Esophagus muscularis mucosa (tissue), 4 donors: ENCODE measurements around the gene NTHL1. TPM values are rescaled to one million over a fixed set of nuclear protein-coding genes. Genes with fewer than 3 reads are reported as not detected.
A peak's percentile ranks its signal among the peaks of the same experiment; 100 is the strongest.

Experiments
- DNase-seq: peaks from one replicate; pipeline ENCODE4 v3.0.0-alpha.2; 2017; ENCODE audit errors: extremely low spot score
- H3K27ac ChIP-seq, 4 donors: fragments of 200-600 bp; sonication (generic); replicated peaks in 1 of 4; 1 replicate in 3 of 4; 2 replicates in 1 of 4; pipeline ENCODE4 v1.5.1; 2016 to 2019; ENCODE audit warnings: mild to moderate bottlenecking in 1 of 4
- H3K27me3 ChIP-seq, 4 donors: fragments of 200-600 bp; sonication (generic); one replicate each; pipeline versions ENCODE4 v1.5.1 to v1.6.0; 2016 to 2019
- H3K36me3 ChIP-seq, 4 donors: fragments of 200-600 bp; sonication (generic); one replicate each; pipeline ENCODE4 v1.5.1; 2016 to 2019
- H3K4me1 ChIP-seq, 4 donors: fragments of 200-600 bp; sonication (generic); one replicate each; pipeline ENCODE4 v1.5.1; 2016 to 2019
- H3K4me3 ChIP-seq, 4 donors: fragments of 200-600 bp; sonication (generic); 1 replicate in 2 of 4; 2 replicates in 2 of 4; pipeline ENCODE4 v1.5.1; 2016 to 2019; ENCODE audit warnings: mild to moderate bottlenecking in 4 of 4, moderate library complexity in 1 of 4
- H3K9me3 ChIP-seq, 4 donors: fragments of 200-600 bp; sonication (generic); 1 replicate in 3 of 4; 2 replicates in 1 of 4; pipeline ENCODE4 v1.5.1; 2016 to 2019
- CTCF ChIP-seq, 3 experiments: fragments of 200-600 bp in 2 of 3; fragments of 450-650 bp in 1 of 3; sonication (generic) in 2 of 3; IDR thresholded peaks; one replicate each; pipeline ENCODE4 v1.5.1; 2017 to 2019; ENCODE audit warnings: antibody characterized with exemption in 3 of 3, mild to moderate bottlenecking in 2 of 3, moderate library complexity in 1 of 3
- EP300 ChIP-seq: sonication (generic); formaldehyde crosslinking; IDR thresholded peaks from one replicate; pipeline ENCODE4 v1.6.1; 2017; ENCODE audit warnings: antibody characterized with exemption
- POLR2A ChIP-seq: fragments of 450-650 bp; IDR thresholded peaks from one replicate; pipeline ENCODE4 v1.6.1; 2017; ENCODE audit warnings: antibody characterized with exemption, moderate library complexity, mild to moderate bottlenecking, low read depth
- POLR2AphosphoS5 ChIP-seq, 2 donors: sonication (generic); formaldehyde crosslinking; IDR thresholded peaks; one replicate each; pipeline ENCODE4 v1.6.1; 2017; ENCODE audit warnings: antibody characterized with exemption in 2 of 2
- WGBS: methylation state at CpG from one replicate; pipeline ENCODE4 v1.1.5; 2018; 5-methylcytosine and 5-hydroxymethylcytosine counted together
- intact Hi-C: fragments of 100-400 bp; cut with DNase I; formaldehyde crosslinking; loops from one replicate; pipeline ENCODE4 v1.15.1; 2023
- total RNA-seq, 4 donors: library from RNA; depleted of rRNA; stranded (reverse); fragments of >200 nt; gene quantifications; one replicate each; pipeline versions ENCODE4 v1.1.0 to v1.2.1, GENCODE V29; 2016

The NTHL1 gene
- total RNA-seq, 4 donors from 2014 or later, result 11.8 to 25.2 (median 18.9) TPM

- intact Hi-C loops, result no loop called here
- DNase-seq, result no peak
- H3K4me3 ChIP-seq, result peak overlapping the region in 1 of 4 donors; percentile 12
- peaks cover 0 to 40% (median 23%) of the 10 kb centered on the region in 4 donors for H3K4me1 ChIP-seq
- no peak for TF ChIP-seq EP300
- TF ChIP-seq POLR2A, result no peak
- peaks cover 58 to 100% (median 96%) of the 10 kb centered on the region in 4 donors for H3K36me3 ChIP-seq
- WGBS, result 72% methylated on average over 23 of the region's 101 CpGs
- no peaks in the 10 kb centered on the region for H3K9me3 ChIP-seq
- H3K27ac ChIP-seq, result peak overlapping the region; percentile 66 to 86 (median 72)
- no peaks in the 10 kb centered on the region for H3K27me3 ChIP-seq
Observed at GRCh38 chr16:2090777-2091546, 43.3 kb upstream of the NTHL1 start.

GRCh38 chr16:2090481-2090776, 42.8 kb upstream of the NTHL1 start:
- WGBS, result 95% methylated on average over 14 of the region's 14 CpGs
- Histone ChIP-seq H3K36me3 (peaks cover 55 to 100% (median 96%) of the 10 kb centered on the region in 4 donors), H3K27me3 (no peaks in the 10 kb centered on the region), H3K9me3 (no peaks in the 10 kb centered on the region), H3K4me3 (no peak overlapping the region), H3K27ac (peak overlapping the region; percentile 66 to 86 (median 68)), H3K4me1 (peaks cover 0 to 40% (median 23%) of the 10 kb centered on the region in 4 donors)
- DNase-seq, result no peak
- no peak for TF ChIP-seq CTCF (IDR thresholded peaks at IDR 0.05)
- TF ChIP-seq POLR2A, result no peak
- TF ChIP-seq EP300, result no peak
- TF ChIP-seq POLR2AphosphoS5 (IDR thresholded peaks at IDR 0.05), result no peak
- intact Hi-C loops, result no loop called here

- Histone ChIP-seq H3K27ac (peak overlapping the region; percentile 66 to 86 (median 68)), H3K9me3 (no peaks in the 10 kb centered on the region), H3K4me1 (peaks cover 0 to 40% (median 23%) of the 10 kb centered on the region in 4 donors), H3K4me3 (no peak overlapping the region), H3K36me3 (peaks cover 49 to 100% (median 96%) of the 10 kb centered on the region in 4 donors), H3K27me3 (no peaks in the 10 kb centered on the region)
- TF ChIP-seq POLR2AphosphoS5 (IDR thresholded peaks at IDR 0.05), result no peak
- TF ChIP-seq POLR2A, result no peak
- no peak for TF ChIP-seq EP300
- TF ChIP-seq CTCF (IDR thresholded peaks at IDR 0.05), result no peak
- intact Hi-C loops, result no loop called here
- DNase-seq, result no peak
- 86% methylated on average over 22 of the region's 44 CpGs for WGBS
Observed at GRCh38 chr16:2089706-2090480, 42.3 kb upstream of the NTHL1 start.

- Histone ChIP-seq H3K27me3 (no peaks in the 10 kb centered on the region), H3K4me1 (peaks cover 0 to 41% (median 25%) of the 10 kb centered on the region in 4 donors), H3K27ac (no peak overlapping the region), H3K9me3 (no peaks in the 10 kb centered on the region), H3K4me3 (no peak overlapping the region), H3K36me3 (peaks cover 39 to 100% (median 96%) of the 10 kb centered on the region in 4 donors)
- 77% methylated on average over 17 of the region's 20 CpGs for WGBS
- no peak for TF ChIP-seq POLR2AphosphoS5 (IDR thresholded peaks at IDR 0.05)
- no peak for TF ChIP-seq EP300
- TF ChIP-seq CTCF (IDR thresholded peaks at IDR 0.05), result no peak
- no peak for TF ChIP-seq POLR2A
- intact Hi-C loops, result no loop called here
- no peak for DNase-seq
Observed at GRCh38 chr16:2088759-2089358, 41.2 kb upstream of the NTHL1 start.
